Body of pancreas (tissue), 4 donors: ENCODE results near the gene EGFLAM. TPM values are rescaled to one million over a fixed set of nuclear protein-coding genes. Genes with fewer than 3 reads are reported as not detected.

Experiments used
- ATAC-seq: fragments of 150-250 bp; one replicate; pipeline ENCODE4 v1.9.1; 2016
- DNase-seq, 4 donors: peaks; one replicate each; pipeline ENCODE4 v3.0.0-alpha.2; 2019
- H3K27ac ChIP-seq, 4 donors: fragments of 200-600 bp; sonication (generic); 1 replicate in 3 of 4; 2 replicates in 1 of 4; pipeline versions ENCODE4 v1.5.1 to v1.6.1; 2016 to 2019; ENCODE audit warnings: mild to moderate bottlenecking in 1 of 4, mixed read lengths in 1 of 4, moderate library complexity in 1 of 4
- H3K27me3 ChIP-seq, 2 donors: fragments of 200-600 bp; sonication (generic); one replicate each; pipeline ENCODE4 v1.6.0; 2016; ENCODE audit warnings: mild to moderate bottlenecking in 1 of 2
- H3K36me3 ChIP-seq, 2 donors: fragments of 200-600 bp; sonication (generic); replicated peaks in 1 of 2; 2 replicates each; pipeline ENCODE4 v1.5.1; 2016; ENCODE audit warnings: low read depth in 2 of 2; ENCODE audit not compliant: insufficient read depth in 1 of 2
- H3K4me1 ChIP-seq: fragments of 200-600 bp; sonication (generic); one replicate; pipeline ENCODE4 v1.6.0; 2016
- H3K4me3 ChIP-seq, 2 donors: fragments of 200-600 bp; sonication (generic); 1 replicate in 1 of 2; 2 replicates in 1 of 2; pipeline ENCODE4 v1.5.1; 2016 to 2019
- H3K9me3 ChIP-seq, 3 donors: fragments of 200-600 bp; sonication (generic); 1 replicate in 2 of 3; 2 replicates in 1 of 3; pipeline ENCODE4 v1.5.1; 2016
- CTCF ChIP-seq, 7 experiments: fragments of 450-650 bp in 4 of 7; fragments of 200-600 bp in 3 of 7; sonication (generic) in 3 of 7; IDR thresholded peaks; one replicate each; pipeline ENCODE4 v1.5.1; 2016 to 2019; ENCODE audit warnings: antibody characterized with exemption in 7 of 7
- POLR2A ChIP-seq, 3 donors: fragments of 450-650 bp; IDR thresholded peaks; one replicate each; pipeline ENCODE4 v1.6.1; 2016; ENCODE audit warnings: antibody characterized with exemption in 3 of 3, mild to moderate bottlenecking in 2 of 3
- WGBS, 2 donors: methylation state at CpG; one replicate each; pipeline ENCODE4 v1.1.5; 2017; 5-methylcytosine and 5-hydroxymethylcytosine counted together
- intact Hi-C: fragments of 100-400 bp; cut with DNase I; formaldehyde crosslinking; loops from one replicate; pipeline ENCODE4 v1.15.1; 2023
- total RNA-seq, 2 donors: library from RNA; depleted of rRNA; stranded (reverse); fragments of >200 nt; gene quantifications; one replicate each; pipeline ENCODE4 v1.1.0, GENCODE V29; 2016

The EGFLAM gene
- total RNA-seq, 2 donors from 2014 or later: 0.26 to 4.6 TPM

GRCh38 chr5:38468978-38469706 lies 210.8 kb downstream of the EGFLAM start:
- ATAC-seq (peak; percentile 28), DNase-seq (peak in 3 of 4 donors; percentile 33 to 36 (median 33))
- Histone ChIP-seq H3K36me3 (no peaks in the 10 kb centered on the region), H3K4me1 (peaks cover 8% of the 10 kb centered on the region), H3K9me3 (no peaks in the 10 kb centered on the region), H3K4me3 (no peak overlapping the region), H3K27me3 (no peaks in the 10 kb centered on the region), H3K27ac (peak overlapping the region in 2 of 4 donors; percentile 21 to 58)
- WGBS, 2 donors: 79 to 80% methylated on average over 18 of the region's 18 CpGs
- intact Hi-C loops: no loop called here
- TF ChIP-seq POLR2A (IDR thresholded peaks at IDR 0.05) (no peak), CTCF (IDR thresholded peaks at IDR 0.05) (no peak)

- Histone ChIP-seq H3K4me3 (no peak overlapping the region), H3K27me3 (no peaks in the 10 kb centered on the region), H3K27ac (peak overlapping the region in 1 of 4 donors; percentile 44), H3K36me3 (no peaks in the 10 kb centered on the region), H3K9me3 (no peaks in the 10 kb centered on the region), H3K4me1 (peaks cover 5% of the 10 kb centered on the region)
- DNase-seq (no peak), ATAC-seq (no peak)
- WGBS, 2 donors: 85 to 87% methylated on average over 11 of the region's 11 CpGs
- intact Hi-C loops: no loop called here
- TF ChIP-seq CTCF (IDR thresholded peaks at IDR 0.05): no peak
- TF ChIP-seq POLR2A (IDR thresholded peaks at IDR 0.05): no peak
Observed at GRCh38 chr5:38469707-38470267, 211.4 kb downstream of the EGFLAM start.

- 86 to 87% methylated on average over 4 of the region's 4 CpGs for WGBS, 2 donors
- no peak for DNase-seq
- no peaks in the 10 kb centered on the region for H3K36me3 ChIP-seq
- H3K4me1 ChIP-seq: peaks cover 5% of the 10 kb centered on the region
- intact Hi-C loops: no loop called here
- H3K27me3 ChIP-seq: no peaks in the 10 kb centered on the region
- no peak for TF ChIP-seq POLR2A (IDR thresholded peaks at IDR 0.05)
- no peak for TF ChIP-seq CTCF (IDR thresholded peaks at IDR 0.05)
- no peak overlapping the region for H3K4me3 ChIP-seq
- H3K27ac ChIP-seq: no peak overlapping the region
- ATAC-seq: no peak
- H3K9me3 ChIP-seq: no peaks in the 10 kb centered on the region
Observed at GRCh38 chr5:38471709-38472108, 213.3 kb downstream of the EGFLAM start.

- no peaks in the 10 kb centered on the region for H3K27me3 ChIP-seq
- no peak for ATAC-seq
- TF ChIP-seq CTCF (IDR thresholded peaks at IDR 0.05) (no peak), POLR2A (IDR thresholded peaks at IDR 0.05) (no peak)
- no peaks in the 10 kb centered on the region for H3K9me3 ChIP-seq
- H3K36me3 ChIP-seq: no peaks in the 10 kb centered on the region
- intact Hi-C loops: no loop called here
- no peaks in the 10 kb centered on the region for H3K4me1 ChIP-seq
- H3K27ac ChIP-seq: no peak overlapping the region
- 91 to 100% methylated on average over 7 of the region's 7 CpGs for WGBS, 2 donors
- H3K4me3 ChIP-seq: no peak overlapping the region
- no peak for DNase-seq
Observed at GRCh38 chr5:38472541-38472940, 214.2 kb downstream of the EGFLAM start.
